ENCODE data around the gene SNRNP25.

The SNRNP25 gene

GRCh38 chr16:63998-64913 lies 10.6 kb downstream of the SNRNP25 start:
- DNase-seq: no peak

- DNase-seq: no peak
Observed at GRCh38 chr16:64914-65255, 11.3 kb downstream of the SNRNP25 start.

- DNase-seq: peak; percentile 85
Observed at GRCh38 chr16:65745-66144, 12.1 kb downstream of the SNRNP25 start.

- no peak for DNase-seq
Observed at GRCh38 chr16:66309-67182, 12.9 kb downstream of the SNRNP25 start.

GRCh38 chr16:67183-67791 lies 13.7 kb downstream of the SNRNP25 start:
- DNase-seq: no peak

GRCh38 chr16:67884-68789 lies 14.5 kb downstream of the SNRNP25 start:
- no peak for DNase-seq

- DNase-seq: no peak
Observed at GRCh38 chr16:69181-69580, 15.6 kb downstream of the SNRNP25 start.

- no peak for DNase-seq
Observed at GRCh38 chr16:71210-71539, 17.5 kb downstream of the SNRNP25 start.

- DNase-seq: no peak
Observed at GRCh38 chr16:71540-72401, 18.1 kb downstream of the SNRNP25 start.

GRCh38 chr16:72561-73548 lies 19.2 kb downstream of the SNRNP25 start, which contains the start of gene RHBDF1:
RHBDF1 (minus strand) TSS chr16:72631; CDS start chr16:65015, 7,616 bp downstream.
- DNase-seq: no peak

GRCh38 chr16:74051-74746 lies 20.6 kb downstream of the SNRNP25 start:
- no peak for DNase-seq

GRCh38 chr16:74747-75334 lies 21.2 kb downstream of the SNRNP25 start:
- no peak for DNase-seq

GRCh38 chr16:75580-76501 lies 22.2 kb downstream of the SNRNP25 start:
- no peak for DNase-seq

GRCh38 chr16:76535-77272 lies 23.1 kb downstream of the SNRNP25 start:
- DNase-seq: no peak

- DNase-seq: no peak
Observed at GRCh38 chr16:77273-77806, 23.7 kb downstream of the SNRNP25 start.

- DNase-seq: peak; percentile 83
Observed at GRCh38 chr16:77807-78443, 24.3 kb downstream of the SNRNP25 start, which contains the start of gene MPG. MPG (plus strand) TSS chr16:78225; CDS start chr16:78310, 85 bp downstream.
